Posterior vena cava (tissue), 2 donors: ENCODE results near the gene CIAO3. TPM values are rescaled to one million over a fixed set of nuclear protein-coding genes. Genes with fewer than 3 reads are reported as not detected.

Experiments used
- DNase-seq: peaks from one replicate; pipeline ENCODE4 v3.0.0-alpha.2; 2020; ENCODE audit warnings: low spot score
- intact Hi-C, 2 donors: fragments of 100-400 bp; cut with DNase I; formaldehyde crosslinking; loops; one replicate each; pipeline versions ENCODE4 v1.14.1 to v1.14.2; 2022 to 2023
- microRNA-seq, 2 donors: library from miRNA; unstranded; fragments of <30 nt; microRNA quantifications; one replicate each; pipeline ENCODE4 v1.2.0, GENCODE V29; 2020 to 2021; ENCODE audit warnings: borderline microRNAs expressed in 2 of 2
- total RNA-seq, 2 donors: library from RNA; stranded (reverse); fragmentation: NEBNext Ultra II Directional; extraction: Animal tissue kit (Norgen Biotek cat#: 25700); gene quantifications; one replicate each; pipeline ENCODE4 v1.2.1, GENCODE V29; 2021
- donor health status: DM: yes; HTN: yes; CAD: no.
- donor health status: DM: yes; HTN: yes; CAD: no.

The CIAO3 gene
- total RNA-seq, 2 donors from 2014 or later, result 18.2 to 18.6 TPM

DNA sequence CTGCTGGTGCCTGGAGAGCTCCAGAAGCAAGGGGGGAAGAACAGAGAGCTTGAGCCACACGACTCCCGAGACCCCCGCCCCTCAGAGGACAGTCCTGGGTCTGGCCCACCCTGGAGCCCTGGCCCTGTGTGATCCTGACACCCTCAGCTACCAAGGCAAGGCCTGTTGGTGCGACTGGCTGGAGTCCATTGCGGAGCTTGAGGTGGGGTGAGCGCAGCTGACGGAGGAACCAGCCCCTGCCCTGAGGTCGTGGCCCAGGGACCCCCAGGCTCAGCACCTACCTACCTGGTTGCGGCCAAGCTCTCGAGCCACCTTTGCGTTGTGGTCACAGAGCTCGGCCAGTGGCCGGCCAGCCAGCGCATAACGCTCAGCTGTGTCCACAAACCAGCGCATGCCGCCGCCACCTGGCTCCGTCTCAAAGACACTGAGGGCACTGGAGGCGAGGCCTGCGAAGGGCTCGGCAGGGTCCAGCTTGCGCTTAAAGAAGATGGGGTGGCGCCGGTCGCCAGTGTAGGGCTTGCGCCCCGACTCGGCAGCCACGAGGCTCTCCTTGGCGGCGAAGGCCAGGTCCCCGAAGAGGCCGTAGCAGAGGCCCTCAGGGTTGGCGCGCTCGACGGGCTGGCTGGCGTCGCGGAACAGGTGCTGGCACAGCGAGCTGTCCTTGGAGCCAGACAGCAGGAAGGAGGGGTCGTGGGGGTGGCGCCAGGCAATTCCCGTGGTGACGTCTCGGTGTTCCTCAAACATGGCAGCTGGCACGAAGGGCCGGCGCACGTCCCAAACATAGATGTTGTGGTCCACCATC lies 54.1 kb downstream of the CIAO3 start:
- DNase-seq, result no peak
- intact Hi-C loops, result no loop called here

DNA sequence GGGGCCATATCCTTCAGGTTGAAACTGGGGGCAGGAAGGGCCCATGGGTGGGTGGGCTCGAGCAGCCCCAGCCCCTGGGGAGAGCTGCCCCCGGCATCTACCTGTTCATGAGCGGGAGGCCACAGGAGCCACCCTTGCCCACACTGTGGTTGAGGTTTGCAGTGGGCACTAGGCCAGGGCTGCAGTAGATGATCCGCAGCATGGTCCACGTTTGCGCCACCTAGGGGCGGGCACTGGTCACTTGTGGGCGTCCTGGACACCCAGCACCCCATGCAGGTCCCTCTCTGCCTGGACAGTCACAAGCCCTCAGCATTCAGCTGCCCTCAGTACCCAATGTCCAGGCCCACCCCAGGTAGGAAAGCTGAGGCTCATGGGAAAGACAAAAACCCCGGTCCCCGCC lies 54.8 kb downstream of the CIAO3 start:
- no peak for DNase-seq
- intact Hi-C loops, result no loop called here

DNA sequence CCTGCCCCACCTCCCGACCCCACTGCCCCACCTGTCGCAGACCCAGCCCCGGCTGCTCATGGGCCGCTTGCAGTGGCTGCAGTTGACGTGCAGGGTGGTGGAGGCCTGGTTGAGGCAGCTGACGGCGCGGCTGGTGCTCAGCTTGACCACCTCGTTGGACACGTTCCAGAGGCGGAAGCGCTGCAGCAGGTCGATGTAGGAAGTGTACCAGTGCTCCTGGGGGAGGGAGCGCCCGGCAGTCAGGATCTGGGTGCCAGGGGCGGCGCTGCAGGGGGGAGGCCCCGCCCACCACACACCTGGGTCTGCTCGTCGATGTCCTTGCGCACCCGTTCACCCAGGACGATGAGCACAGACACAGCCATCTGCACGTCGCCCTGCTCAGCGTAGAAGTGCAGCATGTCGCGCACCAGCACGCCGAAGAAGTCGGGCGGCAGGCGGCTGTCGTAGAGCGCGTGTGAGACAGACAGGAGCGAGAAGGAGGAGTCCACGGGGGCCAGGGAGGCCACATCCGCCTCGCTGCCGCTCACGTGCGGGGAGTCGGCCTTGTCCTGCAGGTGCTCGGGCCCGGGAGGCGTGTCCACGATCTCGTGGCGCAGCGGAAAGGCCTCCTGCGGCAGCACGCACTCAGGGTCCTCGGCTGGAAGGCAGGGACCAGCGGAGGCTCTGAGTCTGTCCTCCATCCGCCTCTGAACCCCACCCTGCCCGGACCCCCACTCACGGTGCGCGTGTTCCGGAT lies 55.7 kb downstream of the CIAO3 start:
- DNase-seq, result no peak
- intact Hi-C loops, result no loop called here

DNA sequence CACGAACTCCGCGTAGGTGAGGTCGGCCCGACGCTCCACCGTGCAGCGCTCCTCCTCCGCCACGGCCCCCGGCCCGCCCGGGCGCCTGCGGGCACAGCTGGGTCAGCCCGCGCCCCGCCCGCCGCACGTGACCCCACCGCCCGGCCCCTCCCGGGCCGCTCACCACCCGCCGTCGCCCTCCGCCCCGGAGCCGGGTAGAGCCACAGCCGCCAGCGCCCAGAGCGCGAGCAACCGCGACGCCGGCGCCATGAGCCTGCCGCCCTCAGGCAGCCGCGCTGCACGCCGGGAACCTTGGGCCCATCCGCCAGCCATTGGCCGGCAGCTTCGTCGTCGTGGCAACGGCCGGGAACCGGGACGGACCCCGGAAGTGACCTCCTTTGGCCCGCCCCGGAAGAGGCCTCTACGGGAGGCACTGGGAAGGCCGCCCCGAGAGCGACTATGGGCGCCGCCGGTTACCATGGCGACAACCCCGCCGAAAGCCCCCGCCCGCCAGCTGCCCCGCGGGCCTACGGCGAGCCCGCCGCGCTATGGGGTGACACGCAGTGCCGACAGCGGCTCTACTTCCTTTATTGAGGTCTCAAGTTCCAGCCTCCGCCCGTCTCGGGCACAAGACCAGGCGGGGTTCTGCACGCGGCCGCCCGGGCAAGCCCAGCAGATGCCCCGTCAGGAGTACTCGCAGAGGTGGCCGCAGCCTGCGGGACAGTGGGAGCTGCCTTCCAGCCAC lies 56.6 kb downstream of the CIAO3 start, which contains the start of gene JMJD8:
Gene JMJD8, minus strand, starts transcription at position 264 of the 724 bp plus-strand sequence. Its CDS starts 15 bp downstream, at position 249.
- intact Hi-C loops, result no loop called here
- DNase-seq, result peak; percentile 99

DNA sequence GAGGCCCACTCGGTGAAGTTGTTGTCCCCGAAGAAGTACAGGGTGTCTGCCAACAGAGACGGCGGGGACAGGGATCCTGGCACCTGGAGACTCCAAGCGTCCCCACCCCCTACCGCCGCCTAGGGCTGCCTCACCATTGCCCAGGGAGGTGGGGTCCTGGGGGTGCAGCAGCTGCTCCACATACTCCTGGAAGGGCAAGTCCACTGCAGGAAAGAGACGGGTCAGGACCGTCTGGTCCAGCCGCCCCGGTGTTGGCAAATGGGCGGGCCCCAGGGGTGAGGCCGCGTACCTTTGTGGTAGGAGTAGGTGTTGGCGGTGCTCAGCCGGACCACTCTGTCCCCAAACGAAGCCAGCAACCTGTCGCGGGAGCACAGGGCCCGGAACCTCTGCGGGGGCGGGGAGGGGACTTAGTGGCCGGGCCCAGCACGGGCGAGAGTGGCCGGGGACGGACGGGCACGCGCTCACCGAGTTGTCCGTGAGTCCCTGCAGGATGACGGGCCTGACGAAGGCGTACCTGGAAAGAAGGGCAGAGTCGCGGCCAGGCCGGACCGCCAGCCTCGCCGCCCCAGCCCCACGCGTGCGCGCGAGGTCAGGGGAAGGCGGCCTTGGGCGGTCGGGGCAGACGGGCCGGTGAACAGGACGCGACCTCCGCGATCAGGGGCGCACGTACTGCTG lies 57.3 kb downstream of the CIAO3 start:
- intact Hi-C loops, result no loop called here
- DNase-seq, result no peak

DNA sequence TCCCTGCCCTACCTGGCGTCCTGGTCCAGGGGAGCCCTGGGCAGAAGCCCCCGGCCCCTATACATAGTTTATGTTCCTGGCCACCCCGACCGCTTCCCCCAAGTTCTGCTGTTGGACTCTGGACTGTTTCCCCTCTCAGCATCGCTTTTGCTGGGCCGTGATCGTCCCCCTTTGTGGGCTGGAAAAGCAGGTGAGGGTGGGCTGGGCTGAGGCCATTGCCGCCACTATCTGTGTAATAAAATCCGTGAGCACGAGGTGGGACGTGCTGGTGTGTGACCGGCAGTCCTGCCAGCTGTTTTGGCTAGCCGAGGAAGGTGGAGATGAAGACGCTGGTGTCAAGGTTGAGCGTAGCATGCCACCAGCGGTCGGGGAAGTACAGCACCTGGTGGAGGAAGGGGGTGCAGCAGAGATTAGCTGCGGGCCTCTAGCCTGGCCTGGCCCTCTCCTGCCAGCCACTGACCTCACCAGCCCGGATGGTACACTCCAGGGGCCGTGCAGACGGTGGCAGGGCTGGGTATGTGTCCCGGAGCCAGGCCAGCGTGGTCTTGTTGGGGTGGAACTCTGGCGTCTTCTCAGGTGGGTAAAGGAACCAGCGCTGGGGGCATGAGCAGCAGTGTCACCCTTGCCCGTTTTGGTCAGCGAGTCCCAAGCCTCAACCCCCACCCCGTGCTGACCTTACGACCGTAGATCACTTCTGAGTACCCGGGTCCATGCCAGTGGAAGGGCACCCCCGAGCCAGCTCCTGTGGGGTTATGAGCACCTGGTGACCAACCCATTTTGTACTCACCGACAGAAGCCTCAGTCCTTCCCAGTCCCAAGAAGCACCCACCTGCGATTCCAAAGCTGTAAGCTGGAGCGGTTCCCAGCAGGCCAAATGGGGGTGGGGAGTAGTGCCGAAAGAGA lies 58.1 kb downstream of the CIAO3 start:
- intact Hi-C loops, result no loop called here
- no peak for DNase-seq

DNA sequence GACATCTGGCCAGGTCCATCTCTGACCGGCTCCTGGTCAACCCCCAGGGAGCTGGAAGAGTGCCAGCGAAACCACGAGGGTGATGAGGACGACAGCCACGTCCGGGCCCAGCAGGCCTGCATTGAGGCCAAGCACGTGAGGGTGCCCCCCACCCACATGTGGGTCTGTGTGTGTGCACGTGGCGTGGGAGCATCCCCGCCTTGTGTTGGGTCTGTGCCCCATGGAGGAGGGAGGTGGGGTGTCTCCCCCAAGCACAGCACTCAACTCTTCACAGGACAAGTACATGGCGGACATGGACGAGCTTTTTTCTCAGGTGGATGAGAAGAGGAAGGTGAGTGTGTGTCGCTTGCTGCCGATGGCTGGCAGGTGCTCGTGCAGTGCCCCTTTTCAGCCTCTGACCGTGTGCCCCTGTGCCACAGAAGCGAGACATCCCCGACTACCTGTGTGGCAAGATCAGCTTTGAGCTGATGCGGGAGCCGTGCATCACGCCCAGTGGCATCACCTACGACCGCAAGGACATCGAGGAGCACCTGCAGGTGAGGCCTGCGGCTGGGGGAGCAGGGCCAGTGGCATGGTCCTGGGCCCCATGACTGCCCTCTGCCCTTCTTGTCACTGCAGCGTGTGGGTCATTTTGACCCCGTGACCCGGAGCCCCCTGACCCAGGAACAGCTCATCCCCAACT lies 58.9 kb downstream of the CIAO3 start:
- DNase-seq, result no peak
- intact Hi-C loops, result no loop called here

DNA sequence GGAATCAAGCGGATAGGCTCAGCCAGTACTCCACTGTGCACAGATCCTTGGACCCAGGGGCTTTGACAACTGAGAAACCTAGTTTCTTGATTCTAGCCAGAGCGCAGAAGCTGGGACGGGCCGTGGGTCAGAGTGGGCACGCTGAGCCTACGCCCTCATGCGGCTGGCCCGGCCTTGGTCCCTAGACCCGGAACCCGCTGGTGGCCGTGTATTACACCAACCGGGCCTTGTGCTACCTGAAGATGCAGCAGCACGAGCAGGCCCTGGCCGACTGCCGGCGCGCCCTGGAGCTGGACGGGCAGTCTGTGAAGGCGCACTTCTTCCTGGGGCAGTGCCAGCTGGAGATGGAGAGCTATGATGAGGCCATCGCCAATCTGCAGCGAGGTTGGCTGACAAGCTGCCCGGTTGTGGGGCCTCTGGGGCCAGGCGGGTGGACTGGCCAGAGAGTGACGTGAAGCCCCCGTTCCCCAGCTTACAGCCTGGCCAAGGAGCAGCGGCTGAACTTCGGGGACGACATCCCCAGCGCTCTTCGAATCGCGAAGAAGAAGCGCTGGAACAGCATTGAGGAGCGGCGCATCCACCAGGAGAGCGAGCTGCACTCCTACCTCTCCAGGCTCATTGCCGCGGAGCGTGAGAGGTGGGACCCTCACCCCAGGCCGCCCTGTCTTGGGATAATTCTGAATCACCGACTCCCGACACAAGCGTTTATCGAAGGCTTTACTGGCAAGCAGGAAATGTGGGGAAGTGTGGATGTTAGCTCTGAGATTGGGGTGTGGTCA lies 59.6 kb downstream of the CIAO3 start:
- DNase-seq, result no peak
- intact Hi-C loops, result no loop called here

DNA sequence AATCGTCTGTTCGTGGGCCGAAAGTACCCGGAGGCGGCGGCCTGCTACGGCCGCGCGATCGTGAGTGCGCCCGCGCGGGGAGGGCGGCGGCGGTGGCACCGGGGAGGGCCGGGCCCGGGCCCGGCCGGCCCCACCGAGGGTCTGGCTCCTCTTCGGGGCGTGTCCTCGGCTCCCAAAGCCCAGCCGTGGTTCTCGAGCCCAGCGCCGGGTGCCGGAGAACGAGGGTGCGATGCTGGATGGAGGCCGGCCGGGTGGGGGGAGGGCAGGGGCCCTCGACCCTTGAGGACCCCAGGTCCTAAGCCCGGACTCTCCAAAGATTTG lies 60.2 kb downstream of the CIAO3 start:
- DNase-seq, result no peak
- intact Hi-C loops, result no loop called here

DNA sequence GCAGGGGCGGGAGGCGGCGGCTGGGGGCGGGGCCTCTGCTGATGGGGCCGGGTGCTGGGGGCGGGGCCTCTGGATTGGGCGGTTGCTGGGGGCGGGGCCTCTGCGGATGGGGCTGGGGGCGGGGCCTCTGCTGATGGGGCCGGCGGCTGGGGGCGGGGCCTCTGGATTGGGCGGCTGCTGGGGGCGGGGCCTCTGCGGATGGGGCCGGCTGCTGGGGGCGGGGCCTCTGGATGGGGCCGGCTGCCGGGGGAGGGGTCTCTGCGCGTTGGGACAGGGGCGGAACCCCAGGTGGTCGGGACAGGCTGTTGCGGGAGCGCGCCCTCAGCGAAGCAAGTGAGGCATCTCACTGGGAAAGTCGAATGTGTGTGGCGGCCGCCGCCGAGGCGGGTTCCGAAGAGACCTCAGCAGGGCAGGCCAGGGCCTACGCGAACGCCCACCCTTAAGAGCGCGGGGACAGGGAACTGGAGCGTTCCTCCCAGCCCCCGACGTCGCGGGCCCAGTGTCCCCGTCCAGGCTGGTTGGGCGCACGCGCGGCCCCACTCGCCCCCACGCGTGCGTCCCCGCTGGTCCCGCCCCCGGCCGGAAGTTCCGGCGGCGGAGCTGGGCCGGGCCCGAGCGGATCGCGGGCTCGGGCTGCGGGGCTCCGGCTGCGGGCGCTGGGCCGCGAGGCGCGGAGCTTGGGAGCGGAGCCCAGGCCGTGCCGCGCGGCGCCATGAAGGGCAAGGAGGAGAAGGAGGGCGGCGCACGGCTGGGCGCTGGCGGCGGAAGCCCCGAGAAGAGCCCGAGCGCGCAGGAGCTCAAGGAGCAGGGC lies 60.8 kb downstream of the CIAO3 start, which contains the start of gene STUB1:
Gene STUB1, plus strand, starts transcription at position 597 of the 811 bp plus-strand sequence. Its CDS starts 116 bp downstream, at position 713.
- intact Hi-C loops, result no loop called here
- peak; percentile 96 for DNase-seq

Small RNA genes within 50 kb of the gene (microRNA-seq; reads per million reads assigned to microRNA genes)
- gene MIR662, result 0 reads per million in 2 donors

Other genes with a start within 250 kb of the CIAO3 start
- 10 to 100 TPM; 23.3 to 26.6 TPM for gene CAPN15, start 213.3 kb downstream of the CIAO3 start, total RNA-seq
- not detected for gene PRR35, start 180.6 kb downstream of the CIAO3 start, total RNA-seq
- under 1 TPM; 0.38 to 0.65 TPM for gene NHLRC4, start 174.0 kb downstream of the CIAO3 start, total RNA-seq
- gene PIGQ, start 171.0 kb downstream of the CIAO3 start, total RNA-seq, result 10 to 100 TPM; 22.1 to 25.4 TPM
- gene RAB40C, start 150.9 kb downstream of the CIAO3 start, total RNA-seq, result 10 to 100 TPM; 13.0 to 13.6 TPM
- under 1 TPM; 0.14 TPM for gene WFIKKN1, start 110.0 kb downstream of the CIAO3 start, total RNA-seq
- 10 to 100 TPM; 43.3 to 63.2 TPM for gene METTL26, start 104.7 kb downstream of the CIAO3 start, total RNA-seq
- 10 to 100 TPM; 19.0 to 21.5 TPM for gene MCRIP2, start 99.2 kb downstream of the CIAO3 start, total RNA-seq
- 10 to 100 TPM; 13.4 to 14.9 TPM for gene WDR90, start 91.6 kb downstream of the CIAO3 start, total RNA-seq
- gene RHOT2, start 72.9 kb downstream of the CIAO3 start, total RNA-seq, result 10 to 100 TPM; 57.5 to 65.1 TPM
- under 1 TPM; 0.71 to 0.79 TPM for gene RHBDL1, start 65.3 kb downstream of the CIAO3 start, total RNA-seq
- gene STUB1, start 60.6 kb downstream of the CIAO3 start, total RNA-seq, result 10 to 100 TPM; 73.3 to 79.7 TPM
- 10 to 100 TPM; 49.8 to 58.9 TPM for gene JMJD8, start 56.7 kb downstream of the CIAO3 start, total RNA-seq
- 1 to 10 TPM; 7.4 to 7.5 TPM for gene WDR24, start 50.6 kb downstream of the CIAO3 start, total RNA-seq
- not detected for gene FBXL16, start 35.2 kb downstream of the CIAO3 start, total RNA-seq
- gene METRN, start 25.9 kb downstream of the CIAO3 start, total RNA-seq, result 10 to 100 TPM; 21.6 to 24.9 TPM
- gene ANTKMT, start 19.9 kb downstream of the CIAO3 start, total RNA-seq, result 10 to 100 TPM; 20.0 to 25.5 TPM
- gene CCDC78, start 14.6 kb downstream of the CIAO3 start, total RNA-seq, result 1 to 10 TPM in 1 of 2 donors, under 1 TPM in 1; 0.52 to 1.0 TPM
- gene HAGHL, start 13.9 kb downstream of the CIAO3 start, total RNA-seq, result 1 to 10 TPM; 3.6 to 4.1 TPM
- under 1 TPM; 0.29 to 0.37 TPM for gene MSLN, start 19.7 kb upstream of the CIAO3 start, total RNA-seq
- gene RPUSD1, start 47.4 kb upstream of the CIAO3 start, total RNA-seq, result 10 to 100 TPM in 1 of 2 donors, 1 to 10 TPM in 1; 8.8 to 11.4 TPM
- gene CHTF18, start 47.6 kb upstream of the CIAO3 start, total RNA-seq, result 1 to 10 TPM; 7.7 TPM
- not detected for gene GNG13, start 59.7 kb upstream of the CIAO3 start, total RNA-seq
- gene LMF1, start 230.0 kb upstream of the CIAO3 start, total RNA-seq, result 10 to 100 TPM; 16.4 to 21.8 TPM
- gene SOX8, start 240.8 kb upstream of the CIAO3 start, total RNA-seq, result under 1 TPM; 0.71 to 0.79 TPM